HEK293 (cell line): ENCODE data around the gene SCAMP3.

ENCODE experiments used
- ZBTB20 ChIP-seq: fragments of 450-650 bp; formaldehyde crosslinking; IDR thresholded peaks from 2 replicates; pipeline ENCODE4 v1.5.1; 2016; ENCODE audit warnings: missing biosample characterization, missing genetic modification characterization
- ZBTB7A ChIP-seq: fragments of 450-650 bp; formaldehyde crosslinking; IDR thresholded peaks from 2 replicates; pipeline ENCODE4 v1.5.1; 2016; ENCODE audit warnings: low read depth, missing biosample characterization, missing genetic modification characterization
- ZNF175 ChIP-seq: fragments of 450-650 bp; formaldehyde crosslinking; IDR thresholded peaks from 2 replicates; pipeline ENCODE4 v1.5.1; 2016; ENCODE audit warnings: missing biosample characterization, missing genetic modification characterization
- ZNF311 ChIP-seq: fragments of 450-650 bp; formaldehyde crosslinking; IDR thresholded peaks from 2 replicates; pipeline ENCODE4 v1.5.1; 2017; ENCODE audit warnings: missing biosample characterization, missing genetic modification characterization, borderline replicate concordance
- ZNF501 ChIP-seq: fragments of 450-650 bp; formaldehyde crosslinking; IDR thresholded peaks from 2 replicates; pipeline ENCODE4 v1.5.1; 2016; ENCODE audit warnings: missing biosample characterization, missing genetic modification characterization
- ZNF654 ChIP-seq: fragments of 450-650 bp; formaldehyde crosslinking; IDR thresholded peaks from 2 replicates; pipeline ENCODE4 v1.5.1; 2016; ENCODE audit warnings: low read depth, missing biosample characterization, missing genetic modification characterization
- ZNF660 ChIP-seq: fragments of 450-650 bp; IDR thresholded peaks from 2 replicates; pipeline ENCODE4 v1.5.1; 2018; ENCODE audit warnings: missing biosample characterization, mild to moderate bottlenecking, missing genetic modification characterization
- ZNF791 ChIP-seq: fragments of 450-650 bp; formaldehyde crosslinking; IDR thresholded peaks from 2 replicates; pipeline ENCODE4 v1.5.1; 2016; ENCODE audit warnings: missing biosample characterization, missing genetic modification characterization
- TF ChIP-seq, protein P1 (sequence below): fragments of 450-650 bp; formaldehyde crosslinking; IDR thresholded peaks from 2 replicates; pipeline ENCODE4 v1.5.1; 2016; ENCODE audit warnings: missing biosample characterization, missing genetic modification characterization
- TF ChIP-seq, protein P2 (sequence below): fragments of 450-650 bp; formaldehyde crosslinking; IDR thresholded peaks from 2 replicates; pipeline ENCODE4 v1.5.1; 2017; ENCODE audit warnings: missing biosample characterization, missing genetic modification characterization
- TF ChIP-seq, protein P3 (sequence below): fragments of 450-650 bp; formaldehyde crosslinking; IDR thresholded peaks from 2 replicates; pipeline ENCODE4 v1.5.1; 2016; ENCODE audit warnings: missing biosample characterization, missing genetic modification characterization
- TF ChIP-seq, protein P4 (sequence below): fragments of 450-650 bp; formaldehyde crosslinking; conservative IDR thresholded peaks from 2 replicates; pipeline ENCODE4 v1.5.1; 2016; ENCODE audit warnings: low read depth, missing biosample characterization, missing genetic modification characterization
- TF ChIP-seq, protein P5 (sequence below): sonication (generic); formaldehyde crosslinking; IDR thresholded peaks from 2 replicates; pipeline ENCODE4 v1.8.1; 2022; ENCODE audit warnings: mild to moderate bottlenecking, moderate library complexity, missing genetic modification reagents
- TF ChIP-seq, protein P6 (sequence below): fragments of 450-650 bp; formaldehyde crosslinking; IDR thresholded peaks from 2 replicates; pipeline ENCODE4 v1.5.1; 2016; ENCODE audit warnings: missing biosample characterization, missing genetic modification characterization

DNA sequence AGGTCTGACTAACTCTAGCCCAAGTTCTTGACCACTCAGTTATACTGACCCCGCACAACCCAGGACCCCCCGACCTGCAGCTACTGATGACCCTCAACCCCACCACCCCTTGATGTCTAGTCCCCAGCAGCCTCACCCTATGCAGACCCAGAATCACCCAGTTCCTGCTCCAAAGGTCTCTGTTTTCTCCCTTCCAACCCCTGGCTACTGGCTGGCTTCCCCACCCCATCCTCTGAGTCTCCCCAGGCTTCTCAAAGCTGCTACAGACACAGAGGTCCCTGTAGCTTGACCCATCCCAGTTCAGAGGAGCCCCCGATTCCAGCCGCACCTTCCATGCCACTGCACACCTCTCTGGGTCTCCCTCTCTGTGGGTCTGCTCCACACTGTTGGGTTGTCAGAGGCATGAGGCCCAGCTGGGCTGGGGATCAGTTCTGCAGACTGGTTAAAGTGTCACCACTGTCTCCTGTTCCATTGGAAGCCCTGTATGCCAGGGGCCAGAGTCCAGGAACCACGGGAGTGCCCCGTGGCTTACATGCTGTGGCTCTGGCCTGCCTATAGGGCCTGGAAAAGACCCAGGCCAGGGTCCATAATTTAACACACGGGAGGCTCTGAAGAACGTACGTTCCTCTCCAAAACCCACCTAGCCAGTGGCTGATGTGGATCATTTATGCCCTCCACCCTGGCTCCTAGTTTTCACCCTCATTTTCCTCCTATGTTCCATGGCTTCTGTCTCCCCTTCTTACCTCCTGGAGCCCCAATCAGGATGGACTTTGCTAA, 38.6 kb upstream of the SCAMP3 start:
- TF ChIP-seq ZNF654 (tag by site-specific recombination) (no peak), ZBTB20 (no peak), ZNF501 (no peak), ZNF175 (tag by site-specific recombination) (no peak), ZNF791 (tag by site-specific recombination) (no peak), ZNF311 (tag by site-specific recombination) (no peak), ZBTB7A (no peak), ZNF660 (tag by site-specific recombination) (no peak)
- TF ChIP-seq, protein P1, sequence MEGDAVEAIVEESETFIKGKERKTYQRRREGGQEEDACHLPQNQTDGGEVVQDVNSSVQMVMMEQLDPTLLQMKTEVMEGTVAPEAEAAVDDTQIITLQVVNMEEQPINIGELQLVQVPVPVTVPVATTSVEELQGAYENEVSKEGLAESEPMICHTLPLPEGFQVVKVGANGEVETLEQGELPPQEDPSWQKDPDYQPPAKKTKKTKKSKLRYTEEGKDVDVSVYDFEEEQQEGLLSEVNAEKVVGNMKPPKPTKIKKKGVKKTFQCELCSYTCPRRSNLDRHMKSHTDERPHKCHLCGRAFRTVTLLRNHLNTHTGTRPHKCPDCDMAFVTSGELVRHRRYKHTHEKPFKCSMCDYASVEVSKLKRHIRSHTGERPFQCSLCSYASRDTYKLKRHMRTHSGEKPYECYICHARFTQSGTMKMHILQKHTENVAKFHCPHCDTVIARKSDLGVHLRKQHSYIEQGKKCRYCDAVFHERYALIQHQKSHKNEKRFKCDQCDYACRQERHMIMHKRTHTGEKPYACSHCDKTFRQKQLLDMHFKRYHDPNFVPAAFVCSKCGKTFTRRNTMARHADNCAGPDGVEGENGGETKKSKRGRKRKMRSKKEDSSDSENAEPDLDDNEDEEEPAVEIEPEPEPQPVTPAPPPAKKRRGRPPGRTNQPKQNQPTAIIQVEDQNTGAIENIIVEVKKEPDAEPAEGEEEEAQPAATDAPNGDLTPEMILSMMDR (tag by site-specific recombination), result no peak
- TF ChIP-seq, protein P2, sequence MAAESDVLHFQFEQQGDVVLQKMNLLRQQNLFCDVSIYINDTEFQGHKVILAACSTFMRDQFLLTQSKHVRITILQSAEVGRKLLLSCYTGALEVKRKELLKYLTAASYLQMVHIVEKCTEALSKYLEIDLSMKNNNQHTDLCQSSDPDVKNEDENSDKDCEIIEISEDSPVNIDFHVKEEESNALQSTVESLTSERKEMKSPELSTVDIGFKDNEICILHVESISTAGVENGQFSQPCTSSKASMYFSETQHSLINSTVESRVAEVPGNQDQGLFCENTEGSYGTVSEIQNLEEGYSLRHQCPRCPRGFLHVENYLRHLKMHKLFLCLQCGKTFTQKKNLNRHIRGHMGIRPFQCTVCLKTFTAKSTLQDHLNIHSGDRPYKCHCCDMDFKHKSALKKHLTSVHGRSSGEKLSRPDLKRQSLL (tag by site-specific recombination), result no peak
- TF ChIP-seq, protein P3, sequence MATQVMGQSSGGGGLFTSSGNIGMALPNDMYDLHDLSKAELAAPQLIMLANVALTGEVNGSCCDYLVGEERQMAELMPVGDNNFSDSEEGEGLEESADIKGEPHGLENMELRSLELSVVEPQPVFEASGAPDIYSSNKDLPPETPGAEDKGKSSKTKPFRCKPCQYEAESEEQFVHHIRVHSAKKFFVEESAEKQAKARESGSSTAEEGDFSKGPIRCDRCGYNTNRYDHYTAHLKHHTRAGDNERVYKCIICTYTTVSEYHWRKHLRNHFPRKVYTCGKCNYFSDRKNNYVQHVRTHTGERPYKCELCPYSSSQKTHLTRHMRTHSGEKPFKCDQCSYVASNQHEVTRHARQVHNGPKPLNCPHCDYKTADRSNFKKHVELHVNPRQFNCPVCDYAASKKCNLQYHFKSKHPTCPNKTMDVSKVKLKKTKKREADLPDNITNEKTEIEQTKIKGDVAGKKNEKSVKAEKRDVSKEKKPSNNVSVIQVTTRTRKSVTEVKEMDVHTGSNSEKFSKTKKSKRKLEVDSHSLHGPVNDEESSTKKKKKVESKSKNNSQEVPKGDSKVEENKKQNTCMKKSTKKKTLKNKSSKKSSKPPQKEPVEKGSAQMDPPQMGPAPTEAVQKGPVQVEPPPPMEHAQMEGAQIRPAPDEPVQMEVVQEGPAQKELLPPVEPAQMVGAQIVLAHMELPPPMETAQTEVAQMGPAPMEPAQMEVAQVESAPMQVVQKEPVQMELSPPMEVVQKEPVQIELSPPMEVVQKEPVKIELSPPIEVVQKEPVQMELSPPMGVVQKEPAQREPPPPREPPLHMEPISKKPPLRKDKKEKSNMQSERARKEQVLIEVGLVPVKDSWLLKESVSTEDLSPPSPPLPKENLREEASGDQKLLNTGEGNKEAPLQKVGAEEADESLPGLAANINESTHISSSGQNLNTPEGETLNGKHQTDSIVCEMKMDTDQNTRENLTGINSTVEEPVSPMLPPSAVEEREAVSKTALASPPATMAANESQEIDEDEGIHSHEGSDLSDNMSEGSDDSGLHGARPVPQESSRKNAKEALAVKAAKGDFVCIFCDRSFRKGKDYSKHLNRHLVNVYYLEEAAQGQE (tag by site-specific recombination), result no peak
- TF ChIP-seq, protein P4, sequence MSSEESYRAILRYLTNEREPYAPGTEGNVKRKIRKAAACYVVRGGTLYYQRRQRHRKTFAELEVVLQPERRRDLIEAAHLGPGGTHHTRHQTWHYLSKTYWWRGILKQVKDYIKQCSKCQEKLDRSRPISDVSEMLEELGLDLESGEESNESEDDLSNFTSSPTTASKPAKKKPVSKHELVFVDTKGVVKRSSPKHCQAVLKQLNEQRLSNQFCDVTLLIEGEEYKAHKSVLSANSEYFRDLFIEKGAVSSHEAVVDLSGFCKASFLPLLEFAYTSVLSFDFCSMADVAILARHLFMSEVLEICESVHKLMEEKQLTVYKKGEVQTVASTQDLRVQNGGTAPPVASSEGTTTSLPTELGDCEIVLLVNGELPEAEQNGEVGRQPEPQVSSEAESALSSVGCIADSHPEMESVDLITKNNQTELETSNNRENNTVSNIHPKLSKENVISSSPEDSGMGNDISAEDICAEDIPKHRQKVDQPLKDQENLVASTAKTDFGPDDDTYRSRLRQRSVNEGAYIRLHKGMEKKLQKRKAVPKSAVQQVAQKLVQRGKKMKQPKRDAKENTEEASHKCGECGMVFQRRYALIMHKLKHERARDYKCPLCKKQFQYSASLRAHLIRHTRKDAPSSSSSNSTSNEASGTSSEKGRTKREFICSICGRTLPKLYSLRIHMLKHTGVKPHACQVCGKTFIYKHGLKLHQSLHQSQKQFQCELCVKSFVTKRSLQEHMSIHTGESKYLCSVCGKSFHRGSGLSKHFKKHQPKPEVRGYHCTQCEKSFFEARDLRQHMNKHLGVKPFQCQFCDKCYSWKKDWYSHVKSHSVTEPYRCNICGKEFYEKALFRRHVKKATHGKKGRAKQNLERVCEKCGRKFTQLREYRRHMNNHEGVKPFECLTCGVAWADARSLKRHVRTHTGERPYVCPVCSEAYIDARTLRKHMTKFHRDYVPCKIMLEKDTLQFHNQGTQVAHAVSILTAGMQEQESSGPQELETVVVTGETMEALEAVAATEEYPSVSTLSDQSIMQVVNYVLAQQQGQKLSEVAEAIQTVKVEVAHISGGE (tag by site-specific recombination), result no peak
- TF ChIP-seq, protein P5, sequence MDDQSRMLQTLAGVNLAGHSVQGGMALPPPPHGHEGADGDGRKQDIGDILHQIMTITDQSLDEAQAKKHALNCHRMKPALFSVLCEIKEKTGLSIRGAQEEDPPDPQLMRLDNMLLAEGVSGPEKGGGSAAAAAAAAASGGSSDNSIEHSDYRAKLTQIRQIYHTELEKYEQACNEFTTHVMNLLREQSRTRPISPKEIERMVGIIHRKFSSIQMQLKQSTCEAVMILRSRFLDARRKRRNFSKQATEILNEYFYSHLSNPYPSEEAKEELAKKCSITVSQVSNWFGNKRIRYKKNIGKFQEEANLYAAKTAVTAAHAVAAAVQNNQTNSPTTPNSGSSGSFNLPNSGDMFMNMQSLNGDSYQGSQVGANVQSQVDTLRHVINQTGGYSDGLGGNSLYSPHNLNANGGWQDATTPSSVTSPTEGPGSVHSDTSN, result no peak
- TF ChIP-seq, protein P6, sequence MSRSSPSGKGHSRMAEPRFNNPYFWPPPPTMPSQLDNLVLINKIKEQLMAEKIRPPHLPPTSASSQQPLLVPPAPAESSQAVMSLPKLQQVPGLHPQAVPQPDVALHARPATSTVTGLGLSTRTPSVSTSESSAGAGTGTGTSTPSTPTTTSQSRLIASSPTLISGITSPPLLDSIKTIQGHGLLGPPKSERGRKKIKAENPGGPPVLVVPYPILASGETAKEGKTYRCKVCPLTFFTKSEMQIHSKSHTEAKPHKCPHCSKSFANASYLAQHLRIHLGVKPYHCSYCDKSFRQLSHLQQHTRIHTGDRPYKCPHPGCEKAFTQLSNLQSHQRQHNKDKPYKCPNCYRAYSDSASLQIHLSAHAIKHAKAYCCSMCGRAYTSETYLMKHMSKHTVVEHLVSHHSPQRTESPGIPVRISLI, result no peak
